ENCODE measurements around the gene SF3B6.
"Not testable (repeated sequence)": the region's sequence is repeated elsewhere in the genome, so short reads cannot be mapped to it uniquely, and the experiment has no call there.

The SF3B6 gene

GRCh38 chr2:24093270-24093669 lies 17.1 kb upstream of the SF3B6 start:
- DNase-seq (ENCODE audit: low read depth in 2 of 2), result not testable (repeated sequence)

- DNase-seq (ENCODE audit: low read depth in 2 of 2), result no peak
Measured at GRCh38 chr2:24088821-24089359, 12.8 kb upstream of the SF3B6 start.

GRCh38 chr2:24087032-24087431 lies 10.9 kb upstream of the SF3B6 start:
- no peak for DNase-seq (ENCODE audit: low read depth in 2 of 2)

GRCh38 chr2:24086241-24086640 lies 10.1 kb upstream of the SF3B6 start:
- no peak for DNase-seq (ENCODE audit: low read depth in 2 of 2)

- no peak for DNase-seq (ENCODE audit: low read depth in 2 of 2)
Measured at GRCh38 chr2:24085200-24085489, 9.0 kb upstream of the SF3B6 start.

GRCh38 chr2:24084386-24085199 lies 8.5 kb upstream of the SF3B6 start, which contains the start of gene TP53I3:
TP53I3 (minus strand) TSS chr2:24084834; CDS start chr2:24084326, 508 bp downstream.
- DNase-seq (ENCODE audit: low read depth in 2 of 2), result peak; percentile 53 to 65

GRCh38 chr2:24083567-24084385 lies 7.7 kb upstream of the SF3B6 start:
- DNase-seq (ENCODE audit: low read depth in 2 of 2), result no peak

- DNase-seq (ENCODE audit: low read depth in 2 of 2), result no peak
Measured at GRCh38 chr2:24082787-24083566, 6.9 kb upstream of the SF3B6 start.

- DNase-seq (ENCODE audit: low read depth in 2 of 2), result no peak
Measured at GRCh38 chr2:24080701-24081100, 4.6 kb upstream of the SF3B6 start.

- DNase-seq (ENCODE audit: low read depth in 2 of 2), result no peak
Measured at GRCh38 chr2:24077879-24078278, 1.8 kb upstream of the SF3B6 start.

GRCh38 chr2:24077535-24077877 lies 1.4 kb upstream of the SF3B6 start:
- no peak for DNase-seq (ENCODE audit: low read depth in 2 of 2)

- no peak for DNase-seq (ENCODE audit: low read depth in 2 of 2)
Measured at GRCh38 chr2:24076849-24077534, 866 bp upstream of the SF3B6 start.

GRCh38 chr2:24075259-24075658 lies 867 bp downstream of the SF3B6 start:
- DNase-seq (ENCODE audit: low read depth in 2 of 2), result no peak

- no peak for DNase-seq (ENCODE audit: low read depth in 2 of 2)
Measured at GRCh38 chr2:24073816-24074215, 2.3 kb downstream of the SF3B6 start.

GRCh38 chr2:24072259-24072658 lies 3.9 kb downstream of the SF3B6 start:
- no peak for DNase-seq (ENCODE audit: low read depth in 2 of 2)

- no peak for DNase-seq (ENCODE audit: low read depth in 2 of 2)
Measured at GRCh38 chr2:24065341-24065740, 10.8 kb downstream of the SF3B6 start.

- no peak for DNase-seq (ENCODE audit: low read depth in 2 of 2)
Measured at GRCh38 chr2:24058564-24059271, 17.4 kb downstream of the SF3B6 start.

- no peak for DNase-seq (ENCODE audit: low read depth in 2 of 2)
Measured at GRCh38 chr2:24055750-24056149, 20.4 kb downstream of the SF3B6 start.

- DNase-seq (ENCODE audit: low read depth in 2 of 2), result no peak
Measured at GRCh38 chr2:24054366-24055010, 21.6 kb downstream of the SF3B6 start.

- no peak for DNase-seq (ENCODE audit: low read depth in 2 of 2)
Measured at GRCh38 chr2:24052951-24053350, 23.2 kb downstream of the SF3B6 start.

Measured in activated CD8-positive, alpha-beta memory T cell treated with anti-CD3 and anti-CD28 coated beads for 4 hours (primary cell).